Measurements from ENCODE around the gene FRMD6.
"Not testable (repeated sequence)": the region's sequence is repeated elsewhere in the genome, so short reads cannot be mapped to it uniquely, and the experiment has no call there.

Gene FRMD6

GRCh38 chr14:51766586-51766985 is 114.9 kb downstream of the FRMD6 start:
- in situ Hi-C loops (cut with MboI; ENCODE audit: low sequenced_read_pairs) = not testable (repeated sequence)

- in situ Hi-C loops (cut with MboI; ENCODE audit: low sequenced_read_pairs) = not testable (repeated sequence)
Observed at GRCh38 chr14:51769261-51769660, 117.6 kb downstream of the FRMD6 start.

- in situ Hi-C loops (cut with MboI; ENCODE audit: low sequenced_read_pairs) = no loop called here
Observed at GRCh38 chr14:51774209-51774608, 122.5 kb downstream of the FRMD6 start.

- in situ Hi-C loops (cut with MboI; ENCODE audit: low sequenced_read_pairs) = no loop called here
Observed at GRCh38 chr14:51776102-51776894, 124.6 kb downstream of the FRMD6 start.

- in situ Hi-C loops (cut with MboI; ENCODE audit: low sequenced_read_pairs) = no loop called here
Observed at GRCh38 chr14:51780006-51780692, 128.4 kb downstream of the FRMD6 start.
